Measurements from ENCODE around the gene OSTM1. TPM values are rescaled to one million over a fixed set of nuclear protein-coding genes. Genes with fewer than 3 reads are reported as not detected.

OSTM1 gene
- total and polyA plus RNA-seq, 10 of the 15 experiments (the other 5 are each of a cell fraction or from before 2014, with no cell fraction given): 3.0 to 17.1 (median 5.8) TPM

GRCh38 chr6:108115598-108116058, 41.1 kb upstream of the OSTM1 start:
- Histone ChIP-seq H3K27ac (ENCODE audit: control insufficient read depth, insufficient read depth) (no peak overlapping the region), H3K79me2 (ENCODE audit: control insufficient read depth, insufficient read depth, low read length) (no peaks in the 10 kb centered on the region), H3K4me2 (ENCODE audit: control insufficient read depth, insufficient read depth) (no peak overlapping the region), H2AFZ (ENCODE audit: control insufficient read depth, low read depth, low read length) (no peak overlapping the region), H3K9me3 (replicated peaks; ENCODE audit: control insufficient read depth, insufficient read depth, low read length) (no peaks in the 10 kb centered on the region), H3K27me3 (replicated peaks in 1 of 2; ENCODE audit: control insufficient read depth in 2 of 2, insufficient read depth in 2 of 2, low read length in 1 of 2) (peaks cover 23 to 51% of the 10 kb centered on the region in 2 experiments), H3K4me1 (ENCODE audit: control insufficient read depth, insufficient read depth, low read length) (peaks cover 4% of the 10 kb centered on the region; the same call in 1 of the 2 replicates), H3K4me3 (no peak overlapping the region), H3K9ac (ENCODE audit: control insufficient read depth, insufficient read depth, low read length) (no peak overlapping the region), H3K36me3 (ENCODE audit: control insufficient read depth in 2 of 2, insufficient read depth in 2 of 2, low read length in 1 of 2) (no peaks in the 10 kb centered on the region), H4K20me1 (ENCODE audit: control insufficient read depth, insufficient read depth) (no peaks in the 10 kb centered on the region)
- DNase-seq (ENCODE audit: low read depth, low spot score) (no peak), ATAC-seq (peak; percentile 50), FAIRE-seq (no peak)
- ChIA-PET RAD21 (ENCODE audit: unreplicated experiment) (no interaction called here), POLR2A (no interaction called here), CTCF (interaction anchor here (0.9 kb wide), 1 partner anchor 412 kb away, joined by 4 read pairs; no protein-coding TSS in a partner anchor), SMC1A (ENCODE audit: uncharacterized antibody, unreplicated experiment) (no interaction called here)
- TF ChIP-seq RAD21 (IDR thresholded peaks at IDR 0.05; ENCODE audit: insufficient read depth, low read depth, low read length) (peak; percentile 18; the same call in 1 of the 2 replicates), DPF2 (IDR thresholded peaks at IDR 0.05) (no peak), CTCF (IDR thresholded peaks at IDR 0.05 in 2 of 3, conservative IDR thresholded peaks at IDR 0.05 in 1 of 3; ENCODE audit: control insufficient read depth in 2 of 3, extremely low read depth in 1 of 3, insufficient read depth in 1 of 3, low read depth in 3 of 3, low read length in 3 of 3) (peak; percentile 19 to 23 (median 23); a peak in 2 of 6 replicates), E2F8 (IDR thresholded peaks at IDR 0.05; ENCODE audit: low read depth, partially characterized antibody) (no peak)
- WGBS (ENCODE audit: insufficient coverage, insufficient replicate concordance, low lambda C conversion rate, missing lambda C conversion rate): 25% methylated on average over 20 of the region's 20 CpGs
- in situ Hi-C loops (cut with MboI): loop anchor here (5.0 to 10.0 kb wide), 2 partner anchors 377 to 409 kb away; no protein-coding TSS in a partner anchor
- no TSS peak for BruUV-seq (replicated peaks)
- intact Hi-C loops (cut with micrococcal nuclease; ENCODE audit: unreplicated experiment): no loop called here
